A549 (cell line): ENCODE measurements around the gene IL3. TPM values are rescaled to one million over a fixed set of nuclear protein-coding genes. Genes with fewer than 3 reads are reported as not detected.

Experiments
- ATAC-seq, 2 experiments: fragments of 200-7000 bp in 1 of 2; fragments of >200 bp in 1 of 2; cut with Nextera tagmentation in 1 of 2; cut with Tn5 transposase in 1 of 2; 3 replicates each; pipeline versions ENCODE4 v1.8.0 to v1.9.1; 2018 to 2020; ENCODE audit warnings: mild to moderate bottlenecking in 1 of 2, moderate library complexity in 1 of 2
- CTCF ChIA-PET: fragments of 300-600 bp; sonication (Branson Sonifier 250); formaldehyde crosslinking; extraction: SDS; loops from one replicate; lab custom pipeline; 2021; ENCODE audit warnings: antibody characterized with exemption, inconsistent platforms; lab: Yijun Ruan, JAX
- POLR2A ChIA-PET: fragments of 350-600 bp; formaldehyde crosslinking; extraction: SDS; loops from one replicate; lab custom pipeline; 2021; ENCODE audit warnings: antibody characterized with exemption, inconsistent platforms; lab: Yijun Ruan, JAX
- DNase-seq, 2 experiments: peaks; one replicate each; pipeline versions ENCODE4 v3.0.0 to v3.0.0-alpha.2; 2011 to 2016; ENCODE audit warnings: low read depth in 1 of 2, low spot score in 1 of 2
- FAIRE-seq: peaks from 2 replicates; lab custom pipeline; 2011; peaks lifted over from hg19 to GRCh38; lab: Jason Lieb, UNC
- H3K27ac ChIP-seq, 2 experiments: fragments of >200 bp; sonication (Bioruptor Twin); formaldehyde crosslinking; 3 replicates each; pipeline ENCODE4 v1.5.1; 2016 to 2017
- H3K4me1 ChIP-seq: fragments of >200 bp; sonication (Bioruptor Twin); formaldehyde crosslinking; 3 replicates; pipeline ENCODE4 v1.6.1; 2016
- H3K4me2 ChIP-seq: fragments of >200 bp; sonication (Bioruptor Twin); formaldehyde crosslinking; 3 replicates; pipeline ENCODE4 v1.6.1; 2016
- H3K4me3 ChIP-seq: fragments of >200 bp; sonication (Bioruptor Twin); formaldehyde crosslinking; 3 replicates; pipeline ENCODE4 v1.5.1; 2016
- H3K9me3 ChIP-seq: fragments of >200 bp; sonication (Bioruptor Twin); formaldehyde crosslinking; 3 replicates; pipeline ENCODE4 v1.6.1; 2016
- BHLHE40 ChIP-seq: IDR thresholded peaks from 2 replicates; pipeline ENCODE4 v1.6.1; 2012; ENCODE audit warnings: low read depth, low read length, inconsistent platforms
- ELK1 ChIP-seq: fragments of 150-350 bp; IDR thresholded peaks from 2 replicates; pipeline ENCODE4 v1.6.1; 2014; ENCODE audit warnings: low read depth, mild to moderate bottlenecking, low read length
- ESRRA ChIP-seq: fragments of 150-350 bp; IDR thresholded peaks from 2 replicates; pipeline ENCODE4 v1.6.1; 2014; ENCODE audit warnings: mild to moderate bottlenecking, low read length, borderline replicate concordance
- GATA3 ChIP-seq: IDR thresholded peaks from 2 replicates; pipeline ENCODE4 v1.6.1; 2012; ENCODE audit warnings: borderline replicate concordance
- HDAC2 ChIP-seq: fragments of 200-600 bp; sonication (generic); IDR thresholded peaks from 2 replicates; pipeline ENCODE4 v1.6.1; 2016
- HEYL ChIP-seq: fragments of 250-450 bp; sonication (Bioruptor Pico); IDR thresholded peaks from 2 replicates; pipeline ENCODE4 v1.8.0; 2021; ENCODE audit warnings: mild to moderate bottlenecking, moderate library complexity
- HOXA7 ChIP-seq: fragments of 250-450 bp; sonication (Bioruptor Pico); IDR thresholded peaks from 2 replicates; pipeline ENCODE4 v1.5.0; 2020; ENCODE audit warnings: mild to moderate bottlenecking, moderate library complexity
- HOXB13 ChIP-seq: fragments of 250-450 bp; sonication (Bioruptor Pico); IDR thresholded peaks from 2 replicates; pipeline ENCODE4 v1.5.0; 2020; ENCODE audit warnings: low read depth, mild to moderate bottlenecking, moderate library complexity
- JUN ChIP-seq, 2 experiments: fragments of >200 bp; sonication (Bioruptor Twin); formaldehyde crosslinking; IDR thresholded peaks; 2 replicates in 1 of 2; 3 replicates in 1 of 2; pipeline ENCODE4 v1.6.1; 2016 to 2017
- JUNB ChIP-seq: fragments of >200 bp; sonication (Bioruptor Twin); formaldehyde crosslinking; IDR thresholded peaks from 2 replicates; pipeline ENCODE4 v1.6.1; 2016
- KDM1A ChIP-seq: fragments of 200-600 bp; sonication (generic); IDR thresholded peaks from 2 replicates; pipeline ENCODE4 v1.6.1; 2016; ENCODE audit warnings: low read depth, mild to moderate bottlenecking
- MAFK ChIP-seq: fragments of 450-650 bp; IDR thresholded peaks from 2 replicates; pipeline ENCODE4 v1.6.1; 2014; ENCODE audit not compliant: partially characterized antibody
- MAX ChIP-seq: IDR thresholded peaks from 2 replicates; pipeline ENCODE4 v1.6.1; 2012
- MAZ ChIP-seq: fragments of 150-350 bp; IDR thresholded peaks from 2 replicates; pipeline ENCODE4 v1.6.1; 2014; ENCODE audit warnings: antibody characterized with exemption, low read depth, low read length, borderline replicate concordance
- NFE2L2 ChIP-seq: fragments of 150-350 bp; conservative IDR thresholded peaks from 2 replicates; pipeline ENCODE4 v1.6.1; 2014; ENCODE audit warnings: low read length
- POLR2AphosphoS2 ChIP-seq: conservative IDR thresholded peaks from 2 replicates; pipeline ENCODE4 v1.6.1; 2012; ENCODE audit warnings: low read length, improper control_type of control experiment, inconsistent platforms
- RARB ChIP-seq: fragments of 250-450 bp; sonication (Bioruptor Pico); IDR thresholded peaks from 2 replicates; pipeline ENCODE4 v1.8.0; 2021; ENCODE audit warnings: mild to moderate bottlenecking, moderate library complexity
- SREBF2 ChIP-seq: fragments of 450-650 bp; IDR thresholded peaks from 2 replicates; pipeline ENCODE4 v1.6.1; 2014; ENCODE audit warnings: mild to moderate bottlenecking, moderate library complexity
- TFCP2L1 ChIP-seq: fragments of 250-450 bp; sonication (Bioruptor Pico); IDR thresholded peaks from 2 replicates; pipeline ENCODE4 v1.5.0; 2021; ENCODE audit warnings: mild to moderate bottlenecking
- TP53 ChIP-seq: fragments of 250-450 bp; sonication (Bioruptor Pico); IDR thresholded peaks from 2 replicates; pipeline ENCODE4 v1.5.0; 2021; ENCODE audit warnings: mild to moderate bottlenecking, moderate library complexity
- ZSCAN20 ChIP-seq: fragments of 250-450 bp; sonication (Bioruptor Pico); IDR thresholded peaks from 2 replicates; pipeline ENCODE4 v1.8.0; 2022; ENCODE audit warnings: mild to moderate bottlenecking, moderate library complexity
- WGBS: methylation state at CpG from one replicate; pipeline ENCODE4 v1.1.6; 2017; ENCODE audit errors: missing lambda C conversion rate; 5-methylcytosine and 5-hydroxymethylcytosine counted together
- polyA plus RNA-seq, 4 experiments: library from polyadenylated mRNA; depleted of rRNA in 3 of 4; stranded (reverse); fragments of >200 nt; fragmentation: RNase III in 1 of 4; extraction: RNeasy Plus Mini Kit Qiagen cat#74134 plus additional on column Dnase treatment in 1 of 4; gene quantifications; 2 replicates in 3 of 4; 3 replicates in 1 of 4; pipeline ENCODE4 v1.2.3, GENCODE V29; 2011 to 2017
- TF ChIP-seq, protein P1 (sequence below): fragments of >200 bp; sonication (Bioruptor Twin); formaldehyde crosslinking; IDR thresholded peaks from 3 replicates; pipeline ENCODE4 v1.6.1; 2016
- TF ChIP-seq, protein P2 (sequence below): fragments of 250-450 bp; sonication (Bioruptor Pico); IDR thresholded peaks from 2 replicates; pipeline ENCODE4 v1.5.0; 2021; ENCODE audit warnings: mild to moderate bottlenecking, moderate library complexity, borderline replicate concordance

Gene IL3
- polyA plus RNA-seq, 2 of the 4 experiments (the other 2 are of a cell fraction): not detected

- Histone ChIP-seq H3K27ac (peak overlapping the region; percentile 73 to 81), H3K9me3 (no peaks in the 10 kb centered on the region; the same call in 2 of the 3 replicates), H3K4me1 (peaks cover 21% of the 10 kb centered on the region), H3K4me3 (no peak overlapping the region), H3K4me2 (peak overlapping the region; percentile 61)
- ATAC-seq (peak; percentile 76 to 86), DNase-seq (peak; percentile 58 to 83), FAIRE-seq (no peak)
- TF ChIP-seq JUNB: peak; percentile 42; the same call in 1 of the 2 replicates
- TF ChIP-seq ZSCAN20 (CRISPR knock-in tag): no peak
- TF ChIP-seq GATA3: peak; percentile 42; the same call in 1 of the 2 replicates
- TF ChIP-seq JUN (IDR thresholded peaks at IDR 0.05): peak in 1 of 2 experiments; percentile 34; a peak in 1 of 5 replicates
- TF ChIP-seq MAFK: peak; percentile 29
- ChIA-PET POLR2A (interaction anchor here (1.2 kb wide), 1 partner anchor 9 kb away, joined by 4 read pairs; no protein-coding TSS in a partner anchor), CTCF (interaction anchor here (1.0 to 2.8 kb wide), 5 partner anchors 9 to 95 kb away, joined by 3 to 9 read pairs (median 5); no protein-coding TSS in a partner anchor)
Measured at GRCh38 chr5:132103332-132103951, 43.0 kb downstream of the IL3 start.

- TF ChIP-seq HOXA7 (CRISPR knock-in tag): no peak
- TF ChIP-seq HEYL (CRISPR knock-in tag): no peak
- TF ChIP-seq ELK1: no peak
- TF ChIP-seq MAX: no peak
- TF ChIP-seq HOXB13 (CRISPR knock-in tag): no peak
- no peak for TF ChIP-seq NFE2L2
- TF ChIP-seq SREBF2: no peak
- TF ChIP-seq HDAC2: no peak
- TF ChIP-seq BHLHE40: no peak
- TF ChIP-seq KDM1A: no peak
- no peak for TF ChIP-seq MAFK
- TF ChIP-seq, protein P1, sequence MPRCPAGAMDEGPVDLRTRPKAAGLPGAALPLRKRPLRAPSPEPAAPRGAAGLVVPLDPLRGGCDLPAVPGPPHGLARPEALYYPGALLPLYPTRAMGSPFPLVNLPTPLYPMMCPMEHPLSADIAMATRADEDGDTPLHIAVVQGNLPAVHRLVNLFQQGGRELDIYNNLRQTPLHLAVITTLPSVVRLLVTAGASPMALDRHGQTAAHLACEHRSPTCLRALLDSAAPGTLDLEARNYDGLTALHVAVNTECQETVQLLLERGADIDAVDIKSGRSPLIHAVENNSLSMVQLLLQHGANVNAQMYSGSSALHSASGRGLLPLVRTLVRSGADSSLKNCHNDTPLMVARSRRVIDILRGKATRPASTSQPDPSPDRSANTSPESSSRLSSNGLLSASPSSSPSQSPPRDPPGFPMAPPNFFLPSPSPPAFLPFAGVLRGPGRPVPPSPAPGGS: no peak
- TF ChIP-seq ESRRA: no peak
- TF ChIP-seq TP53 (CRISPR knock-in tag): no peak
- no peak for TF ChIP-seq RARB
- TF ChIP-seq, protein P2, sequence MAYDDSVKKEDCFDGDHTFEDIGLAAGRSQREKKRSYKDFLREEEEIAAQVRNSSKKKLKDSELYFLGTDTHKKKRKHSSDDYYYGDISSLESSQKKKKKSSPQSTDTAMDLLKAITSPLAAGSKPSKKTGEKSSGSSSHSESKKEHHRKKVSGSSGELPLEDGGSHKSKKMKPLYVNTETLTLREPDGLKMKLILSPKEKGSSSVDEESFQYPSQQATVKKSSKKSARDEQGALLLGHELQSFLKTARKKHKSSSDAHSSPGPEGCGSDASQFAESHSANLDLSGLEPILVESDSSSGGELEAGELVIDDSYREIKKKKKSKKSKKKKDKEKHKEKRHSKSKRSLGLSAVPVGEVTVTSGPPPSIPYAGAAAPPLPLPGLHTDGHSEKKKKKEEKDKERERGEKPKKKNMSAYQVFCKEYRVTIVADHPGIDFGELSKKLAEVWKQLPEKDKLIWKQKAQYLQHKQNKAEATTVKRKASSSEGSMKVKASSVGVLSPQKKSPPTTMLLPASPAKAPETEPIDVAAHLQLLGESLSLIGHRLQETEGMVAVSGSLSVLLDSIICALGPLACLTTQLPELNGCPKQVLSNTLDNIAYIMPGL (CRISPR knock-in tag): no peak
- TF ChIP-seq TFCP2L1 (CRISPR knock-in tag): no peak
- TF ChIP-seq MAZ: no peak
- TF ChIP-seq POLR2AphosphoS2: no peak
- TF ChIP-seq, all 56 proteins: peak for 0
- ChIA-PET CTCF (interaction anchor here (1.0 to 2.8 kb wide), 5 partner anchors 10 to 95 kb away, joined by 3 to 9 read pairs (median 3); no protein-coding TSS in a partner anchor), POLR2A (interaction anchor here (1.2 kb wide), 1 partner anchor 9 kb away, joined by 4 read pairs; no protein-coding TSS in a partner anchor)
- no peak overlapping the region for H3K4me3 ChIP-seq
- FAIRE-seq (no peak), ATAC-seq (no peak; a peak in 1 of 6 replicates), DNase-seq (no peak)
- no peaks in the 10 kb centered on the region; the same call in 2 of the 3 replicates for H3K9me3 ChIP-seq
- H3K4me1 ChIP-seq: peaks cover 21% of the 10 kb centered on the region
- WGBS: 92% methylated on average over 6 of the region's 6 CpGs
- H3K27ac ChIP-seq: peak overlapping the region; percentile 73 to 81
- H3K4me2 ChIP-seq: peak overlapping the region; percentile 61
Measured at GRCh38 chr5:132103969-132104391, 43.5 kb downstream of the IL3 start.
